HG03159 (cell line): ENCODE measurements around the gene ANKS1B.

Source experiments
- ATAC-seq: cut with Tn5 transposase; IDR thresholded peaks from one replicate; pipeline ENCODE4 v1.9.1; 2021; ENCODE audit warnings: mild to moderate bottlenecking, moderate library complexity; ENCODE audit not compliant: unreplicated experiment

The ANKS1B gene

GRCh38 chr12:98721204-98721702 is 1263.5 kb downstream of the ANKS1B start:
- no peak for ATAC-seq

GRCh38 chr12:98719515-98720504 is 1264.9 kb downstream of the ANKS1B start:
- peak; percentile 62 for ATAC-seq

DNA sequence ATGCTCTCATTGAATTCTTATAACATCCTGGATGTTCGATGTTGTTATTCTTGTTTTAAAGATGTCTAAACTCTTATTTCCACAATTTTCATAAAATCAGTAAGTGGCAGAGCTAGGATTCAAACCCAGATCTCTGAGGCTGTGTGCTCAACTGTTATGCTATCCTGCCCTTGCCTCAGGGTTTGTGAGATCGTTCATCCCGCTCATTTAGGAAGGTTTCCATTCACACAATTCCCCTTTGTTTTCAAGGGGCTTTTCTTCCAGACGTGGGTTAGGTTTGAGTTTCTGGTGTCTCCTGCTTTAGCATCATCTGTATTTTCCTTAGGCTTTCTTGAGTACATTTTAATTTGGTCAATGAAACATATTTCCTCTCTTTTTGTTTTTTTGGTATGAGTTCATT is 1270.3 kb downstream of the ANKS1B start:
- ATAC-seq = no peak

GRCh38 chr12:98709022-98709421 is 1275.7 kb downstream of the ANKS1B start:
- no peak for ATAC-seq

DNA sequence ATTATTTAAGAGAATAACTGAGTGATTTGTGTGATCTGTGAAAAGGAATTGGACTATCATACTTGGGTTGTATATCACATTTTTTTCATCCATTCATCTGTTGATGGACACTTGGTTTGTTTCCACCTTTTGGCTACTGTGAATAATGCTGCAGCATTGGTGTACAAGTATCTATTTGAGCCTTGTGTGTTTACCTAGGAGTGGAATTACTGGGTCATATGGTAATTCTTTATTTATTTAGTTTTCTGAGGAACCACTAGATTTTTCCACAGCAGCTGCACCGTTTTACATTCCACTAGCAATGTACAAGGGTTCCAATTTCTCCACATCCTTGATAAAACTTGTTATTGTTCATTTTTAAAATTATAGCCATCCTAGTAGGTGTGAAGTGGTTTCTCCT is 1283.6 kb downstream of the ANKS1B start:
- ATAC-seq = no peak

DNA sequence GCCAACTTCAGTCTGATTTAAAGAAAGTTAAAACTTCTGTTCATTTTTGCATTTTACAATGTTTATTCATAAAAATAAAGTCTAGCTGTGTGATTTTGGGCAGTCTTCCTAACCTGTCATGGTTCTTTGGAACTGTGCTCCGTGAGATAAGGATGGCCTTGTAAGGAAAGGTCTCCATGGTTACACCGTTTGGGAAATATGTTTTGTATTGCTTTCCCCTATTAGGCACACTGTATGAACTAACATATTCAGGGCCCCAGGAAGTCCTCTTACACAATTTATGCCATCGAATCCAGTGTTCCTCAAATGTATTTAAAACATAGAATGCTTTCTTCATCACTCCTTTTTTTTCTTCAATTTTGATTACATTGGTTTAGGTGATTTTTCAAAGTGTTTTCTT is 1285.2 kb downstream of the ANKS1B start:
- no peak for ATAC-seq

- ATAC-seq = peak; percentile 97
Observed at GRCh38 chr12:98698603-98699463, 1285.9 kb downstream of the ANKS1B start.

- no peak for ATAC-seq
Observed at GRCh38 chr12:98697209-98697608, 1287.5 kb downstream of the ANKS1B start.

GRCh38 chr12:98696036-98696646 is 1288.6 kb downstream of the ANKS1B start:
- no peak for ATAC-seq

- no peak for ATAC-seq
Observed at GRCh38 chr12:98691351-98691750, 1293.4 kb downstream of the ANKS1B start.

GRCh38 chr12:98686603-98687002 is 1298.1 kb downstream of the ANKS1B start:
- ATAC-seq = no peak
